H1 (cell line): ENCODE measurements around the gene RAB44. TPM values are rescaled to one million over a fixed set of nuclear protein-coding genes. Genes with fewer than 3 reads are reported as not detected.

Experiments used
- CTCF ChIA-PET: fragments of 300-600 bp; sonication (Branson Sonifier 250); formaldehyde crosslinking; loops from one replicate; lab custom pipeline; 2021; ENCODE audit not compliant: partially characterized antibody; lab: Charles Lee
- POLR2A ChIA-PET: fragments of 300-600 bp; sonication (Branson Sonifier 250); formaldehyde crosslinking; loops from one replicate; lab custom pipeline; 2021; ENCODE audit warnings: inconsistent platforms; ENCODE audit not compliant: partially characterized antibody; lab: Charles Lee
- DNase-seq, 2 experiments: peaks; one replicate each; pipeline versions ENCODE4 v3.0.0 to v3.0.0-alpha.2; 2010 to 2022; ENCODE audit warnings: low spot score in 2 of 2, low read depth in 1 of 2, mixed read lengths in 1 of 2
- FAIRE-seq: peaks from 2 replicates; lab custom pipeline; 2011; peaks lifted over from hg19 to GRCh38; lab: Jason Lieb, UNC
- H2AFZ ChIP-seq: 2 replicates; pipeline ENCODE4 v1.8.1; 2012; ENCODE audit warnings: low read length, inconsistent platforms
- H2AK5ac ChIP-seq: 2 replicates; pipeline ENCODE4 v1.6.1; 2013; ENCODE audit warnings: low read depth, low read length
- H2BK120ac ChIP-seq: replicated peaks from 2 replicates; pipeline ENCODE3; 2013; ENCODE audit warnings: low read depth, low read length, inconsistent platforms
- H2BK12ac ChIP-seq: 2 replicates; pipeline ENCODE4 v1.6.1; 2013; ENCODE audit warnings: low read depth, low read length
- H2BK15ac ChIP-seq: 2 replicates; pipeline ENCODE4 v1.6.1; 2013; ENCODE audit warnings: low read length
- H2BK20ac ChIP-seq: 2 replicates; pipeline ENCODE4 v1.6.1; 2013; ENCODE audit warnings: low read length
- H2BK5ac ChIP-seq: 2 replicates; pipeline ENCODE4 v1.6.1; 2013; ENCODE audit warnings: low read depth, low read length
- H3K14ac ChIP-seq: 2 replicates; pipeline ENCODE4 v1.6.1; 2013; ENCODE audit warnings: inconsistent platforms; ENCODE audit not compliant: insufficient read length
- H3K18ac ChIP-seq: 2 replicates; pipeline ENCODE4 v1.6.1; 2013; ENCODE audit warnings: low read length; ENCODE audit errors: extremely low read depth
- H3K23ac ChIP-seq: 2 replicates; pipeline ENCODE4 v1.6.1; 2013; ENCODE audit warnings: inconsistent platforms; ENCODE audit not compliant: insufficient read length
- H3K23me2 ChIP-seq: 2 replicates; pipeline ENCODE4 v1.6.1; 2013; ENCODE audit warnings: low read depth, low read length
- H3K27ac ChIP-seq: 2 replicates; pipeline ENCODE4 v1.6.1; 2011; ENCODE audit warnings: low read depth, low read length, inconsistent platforms
- H3K27me3 ChIP-seq, 4 experiments: replicated peaks in 1 of 4; 1 replicate in 1 of 4; 2 replicates in 3 of 4; pipeline versions ENCODE4 v1.6.1 to v1.8.1; 2011 to 2013; ENCODE audit warnings: low read length in 3 of 4, mild to moderate bottlenecking in 3 of 4, inconsistent platforms in 2 of 4, mixed read lengths in 2 of 4, moderate library complexity in 1 of 4; ENCODE audit not compliant: control insufficient read depth in 3 of 4, insufficient read depth in 3 of 4; ENCODE audit errors: extremely low read depth in 1 of 4
- H3K36me3 ChIP-seq, 4 experiments: 2 replicates each; pipeline versions ENCODE4 v1.6.1 to v1.8.1; 2011 to 2013; ENCODE audit warnings: mild to moderate bottlenecking in 4 of 4, low read length in 3 of 4, moderate library complexity in 2 of 4, control low read depth in 1 of 4, inconsistent platforms in 1 of 4; ENCODE audit not compliant: insufficient read depth in 4 of 4, control insufficient read depth in 2 of 4
- H3K4ac ChIP-seq: replicated peaks from 2 replicates; pipeline ENCODE3; 2013; ENCODE audit warnings: low read length, low read depth, mixed read lengths, inconsistent platforms; ENCODE audit not compliant: insufficient read length
- H3K4me1 ChIP-seq, 4 experiments: replicated peaks in 1 of 4; 1 replicate in 1 of 4; 2 replicates in 3 of 4; pipeline versions ENCODE4 v1.6.1 to v1.8.1; 2011 to 2013; ENCODE audit warnings: low read length in 3 of 4, inconsistent platforms in 2 of 4, mixed read lengths in 1 of 4; ENCODE audit not compliant: insufficient read depth in 4 of 4, control insufficient read depth in 3 of 4
- H3K4me2 ChIP-seq, 2 experiments: 2 replicates each; pipeline versions ENCODE4 v1.6.1 to v1.8.1; 2011 to 2013; ENCODE audit warnings: low read depth in 2 of 2, low read length in 2 of 2, control low read depth in 1 of 2, inconsistent platforms in 1 of 2, mild to moderate bottlenecking in 1 of 2; ENCODE audit not compliant: insufficient read depth in 1 of 2
- H3K4me3 ChIP-seq, 4 experiments: fragments of 200-600, 300-600 bp in 1 of 4; sonication (generic), shearing (Covaris generic), sonication (Bioruptor Twin) in 1 of 4; 2 replicates each; pipeline versions ENCODE4 v1.5.1 to v1.8.1; 2011 to 2016; ENCODE audit warnings: low read length in 4 of 4, low read depth in 3 of 4, control low read depth in 2 of 4, inconsistent platforms in 2 of 4, mild to moderate bottlenecking in 2 of 4, mixed read lengths in 1 of 4, moderate library complexity in 1 of 4; ENCODE audit not compliant: insufficient read depth in 2 of 4; ENCODE audit errors: extremely low read depth in 1 of 4
- H3K56ac ChIP-seq: replicated peaks from 2 replicates; pipeline ENCODE3; 2013; ENCODE audit warnings: low read depth, mild to moderate bottlenecking, mixed read lengths, low read length, inconsistent platforms; ENCODE audit not compliant: insufficient read length
- H3K79me1 ChIP-seq: 2 replicates; pipeline ENCODE4 v1.6.1; 2013; ENCODE audit warnings: low read depth, low read length, control low read depth
- H3K79me2 ChIP-seq, 2 experiments: 2 replicates each; pipeline versions ENCODE4 v1.6.1 to v1.8.1; 2012 to 2013; ENCODE audit warnings: low read length in 2 of 2, mild to moderate bottlenecking in 2 of 2, inconsistent platforms in 1 of 2; ENCODE audit not compliant: insufficient read depth in 2 of 2, control insufficient read depth in 1 of 2
- H3K9ac ChIP-seq, 4 experiments: replicated peaks in 1 of 4; 1 replicate in 1 of 4; 2 replicates in 3 of 4; pipeline versions ENCODE4 v1.6.1 to v1.8.1; 2011 to 2013; ENCODE audit warnings: low read depth in 3 of 4, low read length in 3 of 4, control low read depth in 2 of 4, mild to moderate bottlenecking in 2 of 4, moderate library complexity in 2 of 4, inconsistent platforms in 1 of 4; ENCODE audit errors: extremely low read depth in 1 of 4
- H3K9me3 ChIP-seq, 2 experiments: 2 replicates each; pipeline versions ENCODE4 v1.6.1 to v1.8.1; 2012 to 2013; ENCODE audit warnings: mild to moderate bottlenecking in 2 of 2, moderate library complexity in 2 of 2, control low read depth in 1 of 2, inconsistent platforms in 1 of 2, low read depth in 1 of 2, low read length in 1 of 2, mixed read lengths in 1 of 2; ENCODE audit not compliant: insufficient read depth in 2 of 2
- H4K20me1 ChIP-seq, 2 experiments: replicated peaks in 1 of 2; 2 replicates each; pipeline versions ENCODE3 to v1.8.1; 2011 to 2013; ENCODE audit warnings: inconsistent platforms in 2 of 2, low read length in 2 of 2, mild to moderate bottlenecking in 1 of 2; ENCODE audit not compliant: insufficient read depth in 2 of 2, control insufficient read depth in 1 of 2
- H4K5ac ChIP-seq: 2 replicates; pipeline ENCODE4 v1.6.1; 2013; ENCODE audit warnings: low read length, low read depth, mixed read lengths, inconsistent platforms; ENCODE audit not compliant: insufficient read length
- H4K8ac ChIP-seq: 2 replicates; pipeline ENCODE4 v1.8.0; 2013; ENCODE audit warnings: mild to moderate bottlenecking, moderate library complexity, low read length, inconsistent platforms; ENCODE audit not compliant: insufficient read depth; ENCODE audit errors: extremely low read depth
- H4K91ac ChIP-seq: replicated peaks from 2 replicates; pipeline ENCODE3; 2013; ENCODE audit warnings: low read length, mixed read lengths, inconsistent platforms; ENCODE audit not compliant: insufficient read length
- FOSL1 ChIP-seq: IDR thresholded peaks from 2 replicates; pipeline ENCODE4 v1.6.1; 2011; ENCODE audit warnings: mild to moderate bottlenecking, low read depth, low read length, moderate library complexity; ENCODE audit not compliant: insufficient read depth
- WGBS, 2 experiments: shearing (Covaris generic) in 1 of 2; methylation state at CpG; one replicate each; pipeline versions ENCODE4 v1.1.6 to v1.1.7; 2013 to 2015; ENCODE audit warnings: low lambda C conversion rate in 2 of 2, mixed read lengths in 2 of 2, inconsistent platforms in 1 of 2, low coverage in 1 of 2, missing lambda C conversion rate in 1 of 2; ENCODE audit not compliant: insufficient replicate concordance in 2 of 2, insufficient coverage in 1 of 2, insufficient read length in 1 of 2; ENCODE audit errors: extremely low coverage in 1 of 2, missing lambda C conversion rate in 1 of 2; 5-methylcytosine and 5-hydroxymethylcytosine counted together
- polyA plus RNA-seq, 7 experiments: library from polyadenylated mRNA; depleted of rRNA in 3 of 7; stranded (reverse) in 5 of 7; unstranded in 2 of 7; fragments of >200 nt in 5 of 7; fragments of 200-250 nt in 2 of 7; gene quantifications; 1 replicate in 5 of 7; 2 replicates in 1 of 7; 4 replicates in 1 of 7; pipeline versions ENCODE4 v1.2.1 to v1.2.3, GENCODE V29; 2011 to 2013; ENCODE audit warnings: missing spikeins in 2 of 7, mixed read lengths in 2 of 7
- total RNA-seq: library from RNA; stranded (reverse); fragmentation: NEBNext Ultra II Directional; extraction: Animal tissue kit (Norgen Biotek cat#: 25700); gene quantifications from 2 replicates; pipeline ENCODE4 v1.2.1, GENCODE V29; 2021

RAB44 gene
- total and polyA plus RNA-seq, 2 of the 8 experiments (the other 6 are each of a cell fraction or from before 2014, with no cell fraction given), result 0.02 TPM; not detected in 1

DNA sequence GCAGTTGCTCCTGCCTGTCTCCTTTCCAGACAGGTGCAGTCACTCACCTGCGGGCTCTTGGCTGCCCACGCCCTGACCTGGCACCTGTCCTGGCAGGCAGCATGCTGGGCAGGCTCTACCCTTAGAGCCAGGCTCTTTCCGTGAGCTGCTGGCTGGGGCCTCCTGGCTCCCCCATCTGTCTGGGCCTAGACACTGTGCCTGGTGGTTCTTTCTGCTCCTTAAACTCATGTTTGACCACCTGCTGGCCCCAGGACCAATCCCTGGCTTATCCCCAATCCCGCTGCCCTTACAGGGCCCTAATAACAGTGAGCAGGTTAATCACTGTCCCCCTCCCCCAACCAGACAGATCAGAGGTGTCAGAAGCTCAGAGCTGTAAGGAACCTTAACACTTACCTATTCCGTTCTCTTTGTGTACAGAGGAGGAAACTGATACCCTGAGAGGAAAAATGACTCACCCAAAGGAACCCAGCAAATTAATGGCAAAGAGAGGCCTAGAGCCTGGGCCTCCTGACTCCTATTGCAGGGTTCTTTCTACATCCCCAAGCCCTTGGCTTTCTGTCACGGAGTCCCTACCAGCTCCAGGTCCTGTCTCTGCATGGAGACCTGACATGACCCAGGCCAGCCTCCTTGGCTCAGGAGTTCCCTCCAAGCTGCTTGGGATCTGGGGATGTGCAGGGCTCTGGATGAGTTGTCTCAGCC is 54.7 kb downstream of the RAB44 start:
- Histone ChIP-seq H3K4me2 (no peak overlapping the region), H3K9me3 (0 out of 4 replicates have a peak, but pooled peaks cover 0 to 3% of the 10 kb centered on the region in 2 experiments), H4K8ac (no peak overlapping the region), H2BK15ac (no peak overlapping the region), H2BK20ac (no peak overlapping the region), H3K27me3 (no peaks in the 10 kb centered on the region; a peak in 1 of 7 replicates), H3K4me3 (no peak overlapping the region), H3K4ac (no peak overlapping the region), H2AK5ac (no peak overlapping the region), H2BK12ac (no peak overlapping the region), H4K20me1 (no peaks in the 10 kb centered on the region), H2AFZ (no peak overlapping the region), H3K79me1 (no peaks in the 10 kb centered on the region), H3K4me1 (peaks cover 0 to 2% (median 0%) of the 10 kb centered on the region in 4 experiments; a peak in 2 of 7 replicates), H2BK5ac (no peak overlapping the region), H4K5ac (no peak overlapping the region), H3K23ac (no peak overlapping the region), H3K27ac (no peak overlapping the region), H3K79me2 (no peaks in the 10 kb centered on the region), H3K18ac (no peak overlapping the region), H3K56ac (no peak overlapping the region), H4K91ac (no peak overlapping the region), H2BK120ac (no peak overlapping the region), H3K14ac (no peak overlapping the region), H3K9ac (no peak overlapping the region), H3K23me2 (no peaks in the 10 kb centered on the region), H3K36me3 (no peaks in the 10 kb centered on the region)
- DNase-seq, result no peak
- POLR2A ChIA-PET, result interaction anchor here (1.4 to 1.5 kb wide), 2 partner anchors 141 to 143 kb away, joined by 4 read pairs; no protein-coding TSS in a partner anchor
- WGBS, 2 experiments, result 85% methylated on average over 6 of the region's 6 CpGs; no CpG with 5 or more reads in 1 of the 2 experiments
- CTCF ChIA-PET, result interaction anchor here (0.6 to 6.9 kb wide), 5 partner anchors 9 to 137 kb away, joined by 3 to 51 read pairs (median 5); no protein-coding TSS in a partner anchor
- no peak for FAIRE-seq
- no peak for TF ChIP-seq FOSL1
